ENCODE data around the gene OCA2. TPM values are rescaled to one million over a fixed set of nuclear protein-coding genes. Genes with fewer than 3 reads are reported as not detected.

Gene OCA2
- total RNA-seq, 1 donor from 2014 or later, result 1.7 TPM

DNA sequence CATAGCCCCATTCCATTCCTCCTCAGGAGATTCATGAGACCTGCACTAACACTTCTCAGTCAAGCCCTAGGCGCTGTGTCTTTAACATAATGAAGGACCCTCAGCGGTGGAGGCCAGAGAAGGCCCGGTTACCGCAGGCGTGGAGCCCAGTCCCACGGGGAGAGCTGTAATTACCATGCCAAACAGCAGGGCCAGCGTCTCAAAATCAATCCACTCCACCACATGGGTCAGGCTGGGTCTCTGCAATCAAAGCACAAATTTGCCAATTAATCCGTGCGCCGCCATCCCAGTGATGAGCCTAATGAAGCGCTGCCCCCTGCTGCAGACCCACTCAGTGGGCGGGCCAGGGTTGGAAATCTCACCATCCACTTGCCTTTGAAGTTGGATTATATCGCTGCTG, 109.7 kb downstream of the OCA2 start:
- Mint-ChIP-seq H3K27ac (ENCODE audit: unreplicated experiment) (peak overlapping the region; percentile 76), H3K4me1 (ENCODE audit: low read depth, unreplicated experiment) (peaks cover 40% of the 10 kb centered on the region), H3K4me3 (ENCODE audit: unreplicated experiment) (peak overlapping the region; percentile 17), H3K27me3 (ENCODE audit: unreplicated experiment) (peaks cover 5% of the 10 kb centered on the region), H3K9me3 (ENCODE audit: unreplicated experiment) (peaks cover 11% of the 10 kb centered on the region), H3K36me3 (ENCODE audit: unreplicated experiment) (no peaks in the 10 kb centered on the region)
- TF ChIP-seq, protein P1, sequence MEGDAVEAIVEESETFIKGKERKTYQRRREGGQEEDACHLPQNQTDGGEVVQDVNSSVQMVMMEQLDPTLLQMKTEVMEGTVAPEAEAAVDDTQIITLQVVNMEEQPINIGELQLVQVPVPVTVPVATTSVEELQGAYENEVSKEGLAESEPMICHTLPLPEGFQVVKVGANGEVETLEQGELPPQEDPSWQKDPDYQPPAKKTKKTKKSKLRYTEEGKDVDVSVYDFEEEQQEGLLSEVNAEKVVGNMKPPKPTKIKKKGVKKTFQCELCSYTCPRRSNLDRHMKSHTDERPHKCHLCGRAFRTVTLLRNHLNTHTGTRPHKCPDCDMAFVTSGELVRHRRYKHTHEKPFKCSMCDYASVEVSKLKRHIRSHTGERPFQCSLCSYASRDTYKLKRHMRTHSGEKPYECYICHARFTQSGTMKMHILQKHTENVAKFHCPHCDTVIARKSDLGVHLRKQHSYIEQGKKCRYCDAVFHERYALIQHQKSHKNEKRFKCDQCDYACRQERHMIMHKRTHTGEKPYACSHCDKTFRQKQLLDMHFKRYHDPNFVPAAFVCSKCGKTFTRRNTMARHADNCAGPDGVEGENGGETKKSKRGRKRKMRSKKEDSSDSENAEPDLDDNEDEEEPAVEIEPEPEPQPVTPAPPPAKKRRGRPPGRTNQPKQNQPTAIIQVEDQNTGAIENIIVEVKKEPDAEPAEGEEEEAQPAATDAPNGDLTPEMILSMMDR (IDR thresholded peaks at IDR 0.05; ENCODE audit: partially characterized antibody, unreplicated experiment), result peak; percentile 52
- peak; percentile 83 for DNase-seq

DNA sequence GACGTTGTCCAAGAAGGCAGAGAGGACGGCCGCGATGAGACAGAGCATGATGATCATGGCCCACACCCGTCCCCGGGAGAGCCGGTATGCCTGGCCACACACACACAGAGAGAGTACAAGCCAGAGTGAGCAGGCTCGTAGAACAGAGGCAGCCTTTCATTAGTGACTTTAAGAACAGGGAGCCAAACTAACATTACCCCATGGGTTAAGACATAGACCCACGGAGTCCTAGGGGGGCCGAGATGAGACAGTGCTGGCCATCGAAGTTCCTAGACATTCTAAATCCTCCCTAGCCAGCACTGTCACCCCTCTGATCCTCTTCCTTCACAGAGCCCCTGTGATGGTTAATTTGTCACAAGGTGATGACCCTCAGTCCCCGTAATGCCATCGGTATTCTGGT, 114.0 kb downstream of the OCA2 start:
- Mint-ChIP-seq H3K9me3 (ENCODE audit: unreplicated experiment) (peaks cover 4% of the 10 kb centered on the region), H3K36me3 (ENCODE audit: unreplicated experiment) (no peaks in the 10 kb centered on the region), H3K27ac (ENCODE audit: unreplicated experiment) (no peak overlapping the region), H3K4me1 (ENCODE audit: low read depth, unreplicated experiment) (peaks cover 24% of the 10 kb centered on the region), H3K4me3 (ENCODE audit: unreplicated experiment) (no peak overlapping the region), H3K27me3 (ENCODE audit: unreplicated experiment) (peaks cover 6% of the 10 kb centered on the region)
- TF ChIP-seq, protein P1 (IDR thresholded peaks at IDR 0.05; ENCODE audit: partially characterized antibody, unreplicated experiment), result no peak
- no peak for DNase-seq

DNA sequence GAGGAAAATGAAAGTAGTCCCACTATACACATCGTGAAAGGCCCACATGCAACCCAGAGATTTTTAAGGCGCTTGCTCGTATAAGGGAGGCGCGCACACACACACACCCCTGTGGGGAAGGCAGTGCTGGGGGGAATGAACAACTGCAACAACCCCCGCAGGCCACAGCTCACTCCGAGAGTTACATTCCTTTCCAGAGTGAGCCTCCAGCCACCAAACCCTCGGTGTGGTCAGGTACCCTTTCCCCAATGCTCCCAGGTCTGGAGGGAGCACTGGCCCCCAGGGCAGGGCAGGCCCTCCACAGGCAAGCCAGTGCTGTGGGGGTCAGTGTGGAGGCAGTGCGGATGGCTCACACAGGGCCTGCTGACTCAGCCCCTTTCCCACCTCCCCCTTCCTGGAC, 115.6 kb downstream of the OCA2 start:
- TF ChIP-seq, protein P1 (IDR thresholded peaks at IDR 0.05; ENCODE audit: partially characterized antibody, unreplicated experiment), result no peak
- no peak for DNase-seq
- no peaks in the 10 kb centered on the region for H3K9me3 Mint-ChIP-seq (ENCODE audit: unreplicated experiment)
- H3K36me3 Mint-ChIP-seq (ENCODE audit: unreplicated experiment), result no peaks in the 10 kb centered on the region
- no peak overlapping the region for H3K27ac Mint-ChIP-seq (ENCODE audit: unreplicated experiment)
- peaks cover 8% of the 10 kb centered on the region for H3K4me1 Mint-ChIP-seq (ENCODE audit: low read depth, unreplicated experiment)
- no peak overlapping the region for H3K4me3 Mint-ChIP-seq (ENCODE audit: unreplicated experiment)
- peaks cover 2% of the 10 kb centered on the region for H3K27me3 Mint-ChIP-seq (ENCODE audit: unreplicated experiment)

DNA sequence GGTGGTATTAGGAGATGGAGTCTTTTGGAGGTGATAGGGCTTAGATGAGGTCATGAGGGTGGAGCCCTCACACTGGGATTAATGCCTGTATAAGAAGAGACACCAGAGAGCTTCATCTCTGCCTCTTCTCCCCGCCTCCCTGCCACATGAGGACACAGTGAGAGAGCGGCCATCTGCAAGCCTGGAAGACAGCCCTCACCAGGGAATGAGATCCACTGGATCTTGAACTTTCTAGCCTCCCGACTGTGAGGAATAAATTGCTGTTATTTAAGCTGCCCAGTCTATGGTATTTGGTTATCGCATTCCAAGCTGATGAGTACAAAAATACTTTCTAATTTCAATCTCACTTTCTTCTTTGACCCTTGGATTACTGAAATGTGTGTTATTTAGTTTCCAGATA, 121.4 kb downstream of the OCA2 start:
- no peak for DNase-seq
- peaks cover 5% of the 10 kb centered on the region for H3K4me1 Mint-ChIP-seq (ENCODE audit: low read depth, unreplicated experiment)
- no peak overlapping the region for H3K4me3 Mint-ChIP-seq (ENCODE audit: unreplicated experiment)
- H3K27ac Mint-ChIP-seq (ENCODE audit: unreplicated experiment), result peak overlapping the region; percentile 22
- no peaks in the 10 kb centered on the region for H3K27me3 Mint-ChIP-seq (ENCODE audit: unreplicated experiment)
- H3K36me3 Mint-ChIP-seq (ENCODE audit: unreplicated experiment), result no peaks in the 10 kb centered on the region
- H3K9me3 Mint-ChIP-seq (ENCODE audit: unreplicated experiment), result no peaks in the 10 kb centered on the region
- TF ChIP-seq, protein P1 (IDR thresholded peaks at IDR 0.05; ENCODE audit: partially characterized antibody, unreplicated experiment), result no peak

DNA sequence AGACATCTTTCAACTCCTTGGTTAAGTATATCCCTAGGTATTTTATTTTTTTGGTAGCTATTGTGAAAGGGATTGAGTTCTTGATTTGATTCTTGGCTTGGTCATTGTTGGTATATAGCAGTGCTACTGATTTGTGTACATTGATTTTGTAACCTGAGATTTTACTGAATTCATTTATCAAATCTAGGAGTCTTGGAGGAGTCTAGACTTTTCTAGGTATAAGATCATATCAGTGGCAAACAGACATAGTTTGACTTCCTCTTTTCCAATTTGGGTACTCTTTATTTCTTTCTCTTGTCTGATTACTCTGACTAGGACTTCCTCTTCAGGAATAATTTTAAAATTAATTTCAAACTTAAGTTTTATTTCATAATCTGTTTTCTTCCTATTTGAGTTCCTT, 125.2 kb downstream of the OCA2 start:
- H3K4me1 Mint-ChIP-seq (ENCODE audit: low read depth, unreplicated experiment), result peaks cover 5% of the 10 kb centered on the region
- no peak overlapping the region for H3K4me3 Mint-ChIP-seq (ENCODE audit: unreplicated experiment)
- no peak for DNase-seq
- H3K9me3 Mint-ChIP-seq (ENCODE audit: unreplicated experiment), result peaks cover 6% of the 10 kb centered on the region
- H3K27ac Mint-ChIP-seq (ENCODE audit: unreplicated experiment), result no peak overlapping the region
- H3K27me3 Mint-ChIP-seq (ENCODE audit: unreplicated experiment), result peaks cover 1% of the 10 kb centered on the region
- H3K36me3 Mint-ChIP-seq (ENCODE audit: unreplicated experiment), result peaks cover 11% of the 10 kb centered on the region
- TF ChIP-seq, protein P1 (IDR thresholded peaks at IDR 0.05; ENCODE audit: partially characterized antibody, unreplicated experiment), result no peak

All from glutamatergic neuron (in vitro differentiated cells).